ENCODE results near the gene ATG16L2.

GRCh38 chr11:72779495-72780128 is 34.6 kb upstream of the ATG16L2 start:
- TF ChIP-seq CTCF (IDR thresholded peaks at IDR 0.05) (no peak), EZH2 (IDR thresholded peaks at IDR 0.05; ENCODE audit: borderline replicate concordance, insufficient read depth, low read depth, low read length, poor library complexity, severe bottlenecking) (no peak)
